Measurements from ENCODE around the gene SLC16A2.

The SLC16A2 gene

GRCh38 chrX:74445099-74445498, 23.8 kb downstream of the SLC16A2 start:
- H3K9me2 ChIP-seq (replicated peaks; ENCODE audit: control insufficient read depth, low read length): no peaks in the 10 kb centered on the region
- H3K36me3 ChIP-seq (ENCODE audit: control insufficient read depth, low read length): no peaks in the 10 kb centered on the region
- H3F3A ChIP-seq (ENCODE audit: control insufficient read depth, insufficient read depth): no peaks in the 10 kb centered on the region
- no peak overlapping the region for H3K4me3 ChIP-seq (ENCODE audit: low read length)
- H4K20me1 ChIP-seq (ENCODE audit: control insufficient read depth, insufficient read depth, low read depth, low read length): no peaks in the 10 kb centered on the region
- H3K27ac ChIP-seq (ENCODE audit: low read depth, low read length): no peak overlapping the region
- TF ChIP-seq EZH2phosphoT487 (IDR thresholded peaks at IDR 0.05; ENCODE audit: borderline replicate concordance, low read length): no peak
- no peaks in the 10 kb centered on the region for H3K79me2 ChIP-seq (ENCODE audit: control insufficient read depth, low read length)
- no peaks in the 10 kb centered on the region for H3K27me3 ChIP-seq (ENCODE audit: control insufficient read depth, low read length)
- H3K4me2 ChIP-seq (ENCODE audit: low read length): no peak overlapping the region
- no peaks in the 10 kb centered on the region for H3K9me3 ChIP-seq (ENCODE audit: control insufficient read depth, insufficient read depth, low read length)
- no peaks in the 10 kb centered on the region for H3K4me1 ChIP-seq (ENCODE audit: control insufficient read depth, low read length)

DNA sequence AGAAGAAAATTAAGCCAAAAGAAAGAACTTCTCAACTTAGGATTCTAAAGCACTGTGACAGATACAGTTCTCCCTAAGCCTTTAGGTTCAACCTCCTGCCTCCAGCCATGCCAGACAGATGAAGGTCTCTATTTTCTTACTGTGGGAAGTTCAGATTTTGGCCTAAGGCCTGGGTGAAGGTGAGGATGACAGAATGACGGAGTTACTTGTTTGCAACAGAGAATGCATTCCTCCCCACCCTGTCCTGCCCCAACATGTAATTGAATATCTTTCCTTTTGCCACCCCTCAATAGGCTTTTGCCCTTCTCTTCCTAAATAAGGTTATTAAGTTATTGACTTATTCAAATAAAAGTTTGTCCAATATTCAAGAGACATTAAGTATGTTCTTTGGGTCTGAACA, 25.6 kb downstream of the SLC16A2 start:
- Histone ChIP-seq H3K4me2 (ENCODE audit: low read length) (no peak overlapping the region), H3K9me2 (replicated peaks; ENCODE audit: control insufficient read depth, low read length) (no peaks in the 10 kb centered on the region), H3F3A (ENCODE audit: control insufficient read depth, insufficient read depth) (no peaks in the 10 kb centered on the region), H3K79me2 (ENCODE audit: control insufficient read depth, low read length) (no peaks in the 10 kb centered on the region), H4K20me1 (ENCODE audit: control insufficient read depth, insufficient read depth, low read depth, low read length) (no peaks in the 10 kb centered on the region), H3K9me3 (ENCODE audit: control insufficient read depth, insufficient read depth, low read length) (no peaks in the 10 kb centered on the region), H3K27me3 (ENCODE audit: control insufficient read depth, low read length) (no peaks in the 10 kb centered on the region), H3K36me3 (ENCODE audit: control insufficient read depth, low read length) (no peaks in the 10 kb centered on the region), H3K27ac (ENCODE audit: low read depth, low read length) (no peak overlapping the region), H3K4me1 (ENCODE audit: control insufficient read depth, low read length) (no peaks in the 10 kb centered on the region), H3K4me3 (ENCODE audit: low read length) (no peak overlapping the region)
- TF ChIP-seq EZH2phosphoT487 (IDR thresholded peaks at IDR 0.05; ENCODE audit: borderline replicate concordance, low read length): no peak
- TF ChIP-seq, protein P1, sequence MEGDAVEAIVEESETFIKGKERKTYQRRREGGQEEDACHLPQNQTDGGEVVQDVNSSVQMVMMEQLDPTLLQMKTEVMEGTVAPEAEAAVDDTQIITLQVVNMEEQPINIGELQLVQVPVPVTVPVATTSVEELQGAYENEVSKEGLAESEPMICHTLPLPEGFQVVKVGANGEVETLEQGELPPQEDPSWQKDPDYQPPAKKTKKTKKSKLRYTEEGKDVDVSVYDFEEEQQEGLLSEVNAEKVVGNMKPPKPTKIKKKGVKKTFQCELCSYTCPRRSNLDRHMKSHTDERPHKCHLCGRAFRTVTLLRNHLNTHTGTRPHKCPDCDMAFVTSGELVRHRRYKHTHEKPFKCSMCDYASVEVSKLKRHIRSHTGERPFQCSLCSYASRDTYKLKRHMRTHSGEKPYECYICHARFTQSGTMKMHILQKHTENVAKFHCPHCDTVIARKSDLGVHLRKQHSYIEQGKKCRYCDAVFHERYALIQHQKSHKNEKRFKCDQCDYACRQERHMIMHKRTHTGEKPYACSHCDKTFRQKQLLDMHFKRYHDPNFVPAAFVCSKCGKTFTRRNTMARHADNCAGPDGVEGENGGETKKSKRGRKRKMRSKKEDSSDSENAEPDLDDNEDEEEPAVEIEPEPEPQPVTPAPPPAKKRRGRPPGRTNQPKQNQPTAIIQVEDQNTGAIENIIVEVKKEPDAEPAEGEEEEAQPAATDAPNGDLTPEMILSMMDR (IDR thresholded peaks at IDR 0.05; ENCODE audit: low read depth, low read length, poor library complexity, severe bottlenecking): no peak

DNA sequence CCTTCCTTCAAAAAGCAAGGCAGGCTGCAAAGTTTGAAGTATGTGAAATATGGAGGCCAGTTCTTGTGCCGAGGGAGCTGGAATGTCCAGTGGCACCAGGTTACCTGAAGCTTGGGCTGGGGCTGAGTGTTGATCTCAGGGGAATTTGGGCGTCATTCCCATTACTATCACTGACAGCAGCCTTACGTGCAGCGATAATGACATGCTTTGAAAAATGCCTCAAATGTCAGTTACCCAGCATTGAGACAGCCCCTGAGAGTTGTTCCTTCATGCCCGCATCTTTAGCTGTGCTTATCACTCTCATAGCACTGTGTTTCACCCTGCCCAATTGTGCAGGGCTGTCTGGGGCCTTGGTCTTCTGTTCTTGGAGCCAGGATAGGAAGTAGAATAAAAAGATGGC, 27.4 kb downstream of the SLC16A2 start:
- no peaks in the 10 kb centered on the region for H3K36me3 ChIP-seq (ENCODE audit: control insufficient read depth, low read length)
- H3K9me2 ChIP-seq (replicated peaks; ENCODE audit: control insufficient read depth, low read length): no peaks in the 10 kb centered on the region
- H3K4me2 ChIP-seq (ENCODE audit: low read length): no peak overlapping the region
- TF ChIP-seq, protein P1 (IDR thresholded peaks at IDR 0.05; ENCODE audit: low read depth, low read length, poor library complexity, severe bottlenecking): no peak
- no peak for TF ChIP-seq EZH2phosphoT487 (IDR thresholded peaks at IDR 0.05; ENCODE audit: borderline replicate concordance, low read length)
- no peaks in the 10 kb centered on the region for H3K27me3 ChIP-seq (ENCODE audit: control insufficient read depth, low read length)
- no peaks in the 10 kb centered on the region for H3K4me1 ChIP-seq (ENCODE audit: control insufficient read depth, low read length)
- no peaks in the 10 kb centered on the region for H4K20me1 ChIP-seq (ENCODE audit: control insufficient read depth, insufficient read depth, low read depth, low read length)
- H3K4me3 ChIP-seq (ENCODE audit: low read length): no peak overlapping the region
- H3F3A ChIP-seq (ENCODE audit: control insufficient read depth, insufficient read depth): no peaks in the 10 kb centered on the region
- no peaks in the 10 kb centered on the region for H3K9me3 ChIP-seq (ENCODE audit: control insufficient read depth, insufficient read depth, low read length)
- no peak overlapping the region for H3K27ac ChIP-seq (ENCODE audit: low read depth, low read length)
- H3K79me2 ChIP-seq (ENCODE audit: control insufficient read depth, low read length): no peaks in the 10 kb centered on the region

GRCh38 chrX:74449322-74449936, 28.1 kb downstream of the SLC16A2 start:
- no peaks in the 10 kb centered on the region for H3K9me2 ChIP-seq (replicated peaks; ENCODE audit: control insufficient read depth, low read length)
- no peaks in the 10 kb centered on the region for H4K20me1 ChIP-seq (ENCODE audit: control insufficient read depth, insufficient read depth, low read depth, low read length)
- no peaks in the 10 kb centered on the region for H3K4me1 ChIP-seq (ENCODE audit: control insufficient read depth, low read length)
- H3K36me3 ChIP-seq (ENCODE audit: control insufficient read depth, low read length): no peaks in the 10 kb centered on the region
- no peaks in the 10 kb centered on the region for H3K79me2 ChIP-seq (ENCODE audit: control insufficient read depth, low read length)
- no peak overlapping the region for H3K27ac ChIP-seq (ENCODE audit: low read depth, low read length)
- H3K4me3 ChIP-seq (ENCODE audit: low read length): no peak overlapping the region
- TF ChIP-seq EZH2phosphoT487 (IDR thresholded peaks at IDR 0.05; ENCODE audit: borderline replicate concordance, low read length): no peak
- TF ChIP-seq, protein P1 (IDR thresholded peaks at IDR 0.05; ENCODE audit: low read depth, low read length, poor library complexity, severe bottlenecking): no peak
- H3K27me3 ChIP-seq (ENCODE audit: control insufficient read depth, low read length): no peaks in the 10 kb centered on the region
- no peaks in the 10 kb centered on the region for H3F3A ChIP-seq (ENCODE audit: control insufficient read depth, insufficient read depth)
- H3K4me2 ChIP-seq (ENCODE audit: low read length): no peak overlapping the region
- H3K9me3 ChIP-seq (ENCODE audit: control insufficient read depth, insufficient read depth, low read length): no peaks in the 10 kb centered on the region
